GM12878 (cell line): Measurements from ENCODE around the gene BBS9. TPM values are rescaled to one million over a fixed set of nuclear protein-coding genes. Genes with fewer than 3 reads are reported as not detected.

Experiments
- ATAC-seq: fragments of 200-7000 bp; cut with Tn5 transposase; 3 replicates; pipeline ENCODE4 v1.9.1; 2020; ENCODE audit warnings: mild to moderate bottlenecking, moderate library complexity
- BruUV-seq: library from RNA; stranded (reverse); fragments of 400-500 nt; replicated peaks from 2 replicates; lab custom pipeline; 2021; lab: Mats Ljungman, UMichigan
- CTCF ChIA-PET: fragments of 300-600 bp; sonication (Branson Sonifier 250); formaldehyde crosslinking; extraction: SDS; loops from one replicate; lab custom pipeline; 2021; ENCODE audit warnings: inconsistent platforms; lab: Yijun Ruan, JAX
- POLR2A ChIA-PET: fragments of 350-600 bp; formaldehyde crosslinking; extraction: SDS; loops from one replicate; lab custom pipeline; 2021; ENCODE audit warnings: inconsistent platforms; lab: Charles Lee
- RAD21 ChIA-PET: fragments of 300-600 bp; sonication (Branson Sonifier 250); formaldehyde crosslinking; loops from one replicate; lab custom pipeline; 2023; ENCODE audit warnings: antibody characterized with exemption; ENCODE audit not compliant: unreplicated experiment; lab: Charles Lee
- SMC1A ChIA-PET: fragments of 300-600 bp; sonication (Branson Sonifier 250); formaldehyde crosslinking; loops from one replicate; lab custom pipeline; 2023; ENCODE audit not compliant: unreplicated experiment, uncharacterized antibody; lab: Charles Lee
- DNase-seq: peaks from one replicate; pipeline ENCODE4 v3.0.0-alpha.2; 2011; ENCODE audit warnings: low read depth, low spot score
- FAIRE-seq: peaks from 3 replicates; lab custom pipeline; 2011; peaks lifted over from hg19 to GRCh38; lab: Jason Lieb, UNC
- H2AFZ ChIP-seq: 2 replicates; pipeline ENCODE4 v1.6.0; 2011; ENCODE audit warnings: low read depth, low read length, control low read depth; ENCODE audit not compliant: control insufficient read depth
- H3K27ac ChIP-seq: 2 replicates; pipeline ENCODE4 v1.5.1; 2011; ENCODE audit warnings: control low read depth; ENCODE audit not compliant: control insufficient read depth, insufficient read depth
- H3K27me3 ChIP-seq, 2 experiments: replicated peaks in 1 of 2; 2 replicates each; pipeline versions ENCODE4 v1.6.0 to v1.6.1; 2011; ENCODE audit warnings: low read length in 1 of 2; ENCODE audit not compliant: control insufficient read depth in 2 of 2, insufficient read depth in 2 of 2
- H3K36me3 ChIP-seq, 2 experiments: 2 replicates each; pipeline ENCODE4 v1.5.1; 2011; ENCODE audit warnings: low read length in 1 of 2; ENCODE audit not compliant: control insufficient read depth in 2 of 2, insufficient read depth in 2 of 2
- H3K4me1 ChIP-seq: 2 replicates; pipeline ENCODE4 v1.6.1; 2011; ENCODE audit warnings: mild to moderate bottlenecking, low read length, moderate library complexity, mixed read lengths; ENCODE audit not compliant: control insufficient read depth, insufficient read depth
- H3K4me2 ChIP-seq: 2 replicates; pipeline ENCODE4 v1.6.0; 2011; ENCODE audit warnings: control low read depth; ENCODE audit not compliant: control insufficient read depth, insufficient read depth
- H3K4me3 ChIP-seq: fragments of 200-600 bp; sonication (generic); 2 replicates; pipeline ENCODE4 v1.5.1; 2016
- H3K79me2 ChIP-seq: 2 replicates; pipeline ENCODE4 v1.6.0; 2011; ENCODE audit warnings: low read length; ENCODE audit not compliant: control insufficient read depth, insufficient read depth
- H3K9ac ChIP-seq: 2 replicates; pipeline ENCODE4 v1.8.0; 2011; ENCODE audit warnings: low read length, control low read depth, mixed read lengths; ENCODE audit not compliant: control insufficient read depth, insufficient read depth
- H3K9me3 ChIP-seq: replicated peaks from 3 replicates; pipeline ENCODE4 v1.5.1; 2011; ENCODE audit warnings: mild to moderate bottlenecking, low read length; ENCODE audit not compliant: control insufficient read depth, insufficient read depth
- H4K20me1 ChIP-seq: 2 replicates; pipeline ENCODE4 v1.6.0; 2011; ENCODE audit not compliant: control insufficient read depth, insufficient read depth
- BRCA1 ChIP-seq: IDR thresholded peaks from 2 replicates; pipeline ENCODE4 v1.6.1; 2011; ENCODE audit warnings: low read depth, low read length, improper control_type of control experiment
- CHD1 ChIP-seq: IDR thresholded peaks from 2 replicates; pipeline ENCODE4 v1.6.1; 2012; ENCODE audit warnings: low read depth, low read length, improper control_type of control experiment
- EP300 ChIP-seq, 2 experiments: fragments of 150-350 bp in 1 of 2; IDR thresholded peaks; 2 replicates each; pipeline ENCODE4 v1.6.1; 2011 to 2012; ENCODE audit warnings: low read depth in 2 of 2, low read length in 2 of 2, borderline replicate concordance in 1 of 2, improper control_type of control experiment in 1 of 2, inconsistent platforms in 1 of 2; ENCODE audit not compliant: control insufficient read depth in 1 of 2
- GATAD2B ChIP-seq: fragments of 450-650 bp; conservative IDR thresholded peaks from 2 replicates; pipeline ENCODE4 v1.6.1; 2017; ENCODE audit warnings: low read depth, mild to moderate bottlenecking, moderate library complexity
- NFYA ChIP-seq: IDR thresholded peaks from 2 replicates; pipeline ENCODE4 v1.6.1; 2011; ENCODE audit warnings: low read depth, mild to moderate bottlenecking, low read length, improper control_type of control experiment, borderline replicate concordance
- POLR2AphosphoS2 ChIP-seq: IDR thresholded peaks from 2 replicates; pipeline ENCODE4 v1.6.1; 2011; ENCODE audit warnings: low read depth, mild to moderate bottlenecking, low read length, improper control_type of control experiment, moderate library complexity
- TAF1 ChIP-seq: IDR thresholded peaks from 2 replicates; pipeline ENCODE4 v1.6.1; 2011; ENCODE audit warnings: mild to moderate bottlenecking, low read depth, low read length, borderline replicate concordance
- ZNF622 ChIP-seq: fragments of 450-650 bp; IDR thresholded peaks from 2 replicates; pipeline ENCODE4 v1.6.1; 2017; ENCODE audit warnings: mild to moderate bottlenecking, inconsistent platforms
- WGBS: methylation state at CpG from one replicate; pipeline ENCODE4 v1.1.6; 2016; ENCODE audit warnings: low lambda C conversion rate; ENCODE audit not compliant: insufficient replicate concordance, insufficient coverage; ENCODE audit errors: missing lambda C conversion rate; 5-methylcytosine and 5-hydroxymethylcytosine counted together
- in situ Hi-C: fragments of 300-500 bp; cut with MboI; formaldehyde crosslinking; loops from 9 replicates; pipeline ENCODE4 v1.14.3; 2018; ENCODE audit warnings: mixed read lengths
- intact Hi-C: fragments of 100-400 bp; cut with micrococcal nuclease; formaldehyde crosslinking; loops from one replicate; pipeline ENCODE4 v1.14.2; 2022; ENCODE audit not compliant: unreplicated experiment
- polyA plus RNA-seq, 11 experiments: library from polyadenylated mRNA; depleted of rRNA in 4 of 11; unstranded in 6 of 11; stranded (reverse) in 5 of 11; fragments of >200 nt; fragmentation: Nextera tagmentation in 4 of 11; fragmentation: Illumina TruSeq in 1 of 11; extraction: Ambion mirVana in 4 of 11; extraction: Trizol in 1 of 11; gene quantifications; 1 replicate in 1 of 11; 2 replicates in 10 of 11; pipeline versions ENCODE4 v1.2.1 to v1.2.3, GENCODE V29; 2011 to 2016; ENCODE audit warnings: inconsistent platforms in 2 of 11, missing spikeins in 2 of 11, low read depth in 1 of 11
- total RNA-seq, 4 experiments: library from RNA; depleted of rRNA in 3 of 4; stranded (reverse); fragments of >200 nt in 3 of 4; fragmentation: Illumina TruSeq in 1 of 4; extraction: Trizol in 1 of 4; gene quantifications; 2 replicates each; pipeline versions ENCODE4 v1.2.1 to v1.2.3, GENCODE V29; 2013 to 2021
- TF ChIP-seq, protein P1 (sequence below): fragments of 450-650 bp; formaldehyde crosslinking; IDR thresholded peaks from 2 replicates; pipeline ENCODE4 v1.4.0; 2022; ENCODE audit warnings: mild to moderate bottlenecking, moderate library complexity
- TF ChIP-seq, protein P2 (sequence below): fragments of 450-650 bp; formaldehyde crosslinking; IDR thresholded peaks from 2 replicates; pipeline ENCODE4 v1.5.0; 2022; ENCODE audit warnings: mild to moderate bottlenecking, missing genetic modification characterization
- TF ChIP-seq, protein P3 (sequence below): IDR thresholded peaks from 2 replicates; pipeline ENCODE4 v1.6.1; 2012; ENCODE audit warnings: low read depth, low read length, improper control_type of control experiment

The BBS9 gene
- total and polyA plus RNA-seq, 10 of the 15 experiments (the other 5 are each of a cell fraction or from before 2014, with no cell fraction given) = 1.2 to 5.6 (median 2.3) TPM

DNA sequence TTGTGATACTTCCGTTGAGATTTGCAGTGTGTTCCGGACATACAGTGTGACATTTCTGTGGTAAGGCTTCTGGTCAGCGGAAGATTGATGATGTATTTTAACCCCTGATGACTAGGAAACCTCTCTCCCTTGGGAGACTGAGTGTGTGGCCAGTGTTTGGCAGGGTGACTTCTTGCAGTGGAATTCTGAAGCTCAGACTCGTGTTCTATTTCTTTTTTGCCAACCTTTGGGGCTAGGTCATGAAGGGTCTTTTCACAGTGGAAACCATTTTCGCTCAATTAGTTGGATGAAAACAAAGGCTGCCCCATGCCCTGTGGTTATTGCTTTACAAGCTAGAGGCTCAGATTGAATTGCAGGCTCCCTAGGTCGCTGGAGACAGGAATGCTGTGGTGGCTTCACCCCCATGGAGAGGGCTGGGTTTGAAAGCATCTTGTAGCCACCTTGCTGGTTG, 288.9 kb downstream of the BBS9 start:
- intact Hi-C loops (no loop called here), in situ Hi-C loops (no loop called here)
- Histone ChIP-seq H4K20me1 (no peaks in the 10 kb centered on the region), H3K4me2 (no peak overlapping the region), H3K36me3 (no peaks in the 10 kb centered on the region), H2AFZ (no peak overlapping the region), H3K9me3 (no peaks in the 10 kb centered on the region), H3K9ac (no peak overlapping the region), H3K79me2 (no peaks in the 10 kb centered on the region), H3K27me3 (no peaks in the 10 kb centered on the region), H3K4me1 (peaks cover 4% of the 10 kb centered on the region), H3K4me3 (no peak overlapping the region), H3K27ac (no peak overlapping the region)
- ChIA-PET RAD21 (interaction anchor here (0.8 kb wide), 1 partner anchor 274 kb away, joined by 3 read pairs; no protein-coding TSS in a partner anchor), CTCF (interaction anchor here (1.2 kb wide), 1 partner anchor 333 kb away, joined by 4 read pairs; no protein-coding TSS in a partner anchor), POLR2A (no interaction called here), SMC1A (interaction anchor here (0.9 kb wide), 1 partner anchor 161 kb away, joined by 3 read pairs; no protein-coding TSS in a partner anchor)
- BruUV-seq = no TSS peak
- WGBS = 27% methylated on average over 6 of the region's 6 CpGs
- DNase-seq = no peak
- no peak for ATAC-seq
- FAIRE-seq = no peak
- TF ChIP-seq ZNF622 (no peak), BRCA1 (no peak), GATAD2B (no peak), TAF1 (no peak), NFYA (no peak), EP300 (IDR thresholded peaks at IDR 0.05; ENCODE audit: borderline replicate concordance in 1 of 2, control insufficient read depth in 1 of 2, low read depth in 2 of 2, low read length in 2 of 2) (no peak), POLR2AphosphoS2 (no peak), CHD1 (no peak)
- TF ChIP-seq, protein P1, sequence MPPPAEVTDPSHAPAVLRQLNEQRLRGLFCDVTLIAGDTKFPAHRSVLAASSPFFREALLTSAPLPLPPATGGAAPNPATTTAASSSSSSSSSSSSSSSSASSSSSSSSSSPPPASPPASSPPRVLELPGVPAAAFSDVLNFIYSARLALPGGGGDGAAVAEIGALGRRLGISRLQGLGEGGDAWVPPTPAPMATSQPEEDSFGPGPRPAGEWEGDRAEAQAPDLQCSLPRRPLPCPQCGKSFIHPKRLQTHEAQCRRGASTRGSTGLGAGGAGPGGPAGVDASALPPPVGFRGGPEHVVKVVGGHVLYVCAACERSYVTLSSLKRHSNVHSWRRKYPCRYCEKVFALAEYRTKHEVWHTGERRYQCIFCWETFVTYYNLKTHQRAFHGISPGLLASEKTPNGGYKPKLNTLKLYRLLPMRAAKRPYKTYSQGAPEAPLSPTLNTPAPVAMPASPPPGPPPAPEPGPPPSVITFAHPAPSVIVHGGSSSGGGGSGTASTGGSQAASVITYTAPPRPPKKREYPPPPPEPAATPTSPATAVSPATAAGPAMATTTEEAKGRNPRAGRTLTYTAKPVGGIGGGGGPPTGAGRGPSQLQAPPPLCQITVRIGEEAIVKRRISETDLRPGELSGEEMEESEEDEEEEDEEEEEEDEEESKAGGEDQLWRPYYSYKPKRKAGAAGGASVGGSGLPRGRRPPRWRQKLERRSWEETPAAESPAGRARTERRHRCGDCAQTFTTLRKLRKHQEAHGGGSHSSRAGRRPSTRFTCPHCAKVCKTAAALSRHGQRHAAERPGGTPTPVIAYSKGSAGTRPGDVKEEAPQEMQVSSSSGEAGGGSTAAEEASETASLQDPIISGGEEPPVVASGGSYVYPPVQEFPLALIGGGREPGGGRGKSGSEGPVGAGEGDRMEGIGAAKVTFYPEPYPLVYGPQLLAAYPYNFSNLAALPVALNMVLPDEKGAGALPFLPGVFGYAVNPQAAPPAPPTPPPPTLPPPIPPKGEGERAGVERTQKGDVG = no peak
- TF ChIP-seq, protein P2, sequence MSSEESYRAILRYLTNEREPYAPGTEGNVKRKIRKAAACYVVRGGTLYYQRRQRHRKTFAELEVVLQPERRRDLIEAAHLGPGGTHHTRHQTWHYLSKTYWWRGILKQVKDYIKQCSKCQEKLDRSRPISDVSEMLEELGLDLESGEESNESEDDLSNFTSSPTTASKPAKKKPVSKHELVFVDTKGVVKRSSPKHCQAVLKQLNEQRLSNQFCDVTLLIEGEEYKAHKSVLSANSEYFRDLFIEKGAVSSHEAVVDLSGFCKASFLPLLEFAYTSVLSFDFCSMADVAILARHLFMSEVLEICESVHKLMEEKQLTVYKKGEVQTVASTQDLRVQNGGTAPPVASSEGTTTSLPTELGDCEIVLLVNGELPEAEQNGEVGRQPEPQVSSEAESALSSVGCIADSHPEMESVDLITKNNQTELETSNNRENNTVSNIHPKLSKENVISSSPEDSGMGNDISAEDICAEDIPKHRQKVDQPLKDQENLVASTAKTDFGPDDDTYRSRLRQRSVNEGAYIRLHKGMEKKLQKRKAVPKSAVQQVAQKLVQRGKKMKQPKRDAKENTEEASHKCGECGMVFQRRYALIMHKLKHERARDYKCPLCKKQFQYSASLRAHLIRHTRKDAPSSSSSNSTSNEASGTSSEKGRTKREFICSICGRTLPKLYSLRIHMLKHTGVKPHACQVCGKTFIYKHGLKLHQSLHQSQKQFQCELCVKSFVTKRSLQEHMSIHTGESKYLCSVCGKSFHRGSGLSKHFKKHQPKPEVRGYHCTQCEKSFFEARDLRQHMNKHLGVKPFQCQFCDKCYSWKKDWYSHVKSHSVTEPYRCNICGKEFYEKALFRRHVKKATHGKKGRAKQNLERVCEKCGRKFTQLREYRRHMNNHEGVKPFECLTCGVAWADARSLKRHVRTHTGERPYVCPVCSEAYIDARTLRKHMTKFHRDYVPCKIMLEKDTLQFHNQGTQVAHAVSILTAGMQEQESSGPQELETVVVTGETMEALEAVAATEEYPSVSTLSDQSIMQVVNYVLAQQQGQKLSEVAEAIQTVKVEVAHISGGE (CRISPR knock-in tag) = no peak
- TF ChIP-seq, protein P3, sequence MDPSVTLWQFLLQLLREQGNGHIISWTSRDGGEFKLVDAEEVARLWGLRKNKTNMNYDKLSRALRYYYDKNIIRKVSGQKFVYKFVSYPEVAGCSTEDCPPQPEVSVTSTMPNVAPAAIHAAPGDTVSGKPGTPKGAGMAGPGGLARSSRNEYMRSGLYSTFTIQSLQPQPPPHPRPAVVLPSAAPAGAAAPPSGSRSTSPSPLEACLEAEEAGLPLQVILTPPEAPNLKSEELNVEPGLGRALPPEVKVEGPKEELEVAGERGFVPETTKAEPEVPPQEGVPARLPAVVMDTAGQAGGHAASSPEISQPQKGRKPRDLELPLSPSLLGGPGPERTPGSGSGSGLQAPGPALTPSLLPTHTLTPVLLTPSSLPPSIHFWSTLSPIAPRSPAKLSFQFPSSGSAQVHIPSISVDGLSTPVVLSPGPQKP = no peak
